Ascending aorta (tissue), 2 donors: ENCODE measurements around the gene GPR171. TPM values are rescaled to one million over a fixed set of nuclear protein-coding genes. Genes with fewer than 3 reads are reported as not detected.

Experiments
- DNase-seq, 2 donors: peaks; one replicate each; pipeline ENCODE4 v3.0.0-alpha.2; 2019; ENCODE audit warnings: low spot score in 2 of 2
- H3K27ac ChIP-seq, 2 donors: fragments of 200-600 bp; sonication (generic); one replicate each; pipeline ENCODE4 v1.5.1; 2016 to 2017; ENCODE audit warnings: mild to moderate bottlenecking in 1 of 2
- H3K27me3 ChIP-seq: fragments of 200-600 bp; sonication (generic); one replicate; pipeline ENCODE4 v1.5.1; 2017
- H3K36me3 ChIP-seq, 2 donors: fragments of 200-600 bp; sonication (generic); one replicate each; pipeline ENCODE4 v1.5.1; 2016
- H3K4me1 ChIP-seq, 2 donors: fragments of 200-600 bp; sonication (generic); one replicate each; pipeline ENCODE4 v1.5.1; 2016 to 2017; ENCODE audit warnings: mild to moderate bottlenecking in 1 of 2
- H3K4me3 ChIP-seq, 2 donors: fragments of 200-600 bp; sonication (generic); one replicate each; pipeline ENCODE4 v1.5.1; 2016 to 2017; ENCODE audit warnings: mild to moderate bottlenecking in 1 of 2
- H3K9me3 ChIP-seq, 2 donors: fragments of 200-600 bp; sonication (generic); one replicate each; pipeline ENCODE4 v1.5.1; 2016
- CTCF ChIP-seq, 3 experiments: fragments of 200-600 bp in 2 of 3; fragments of 450-650 bp in 1 of 3; sonication (generic) in 2 of 3; IDR thresholded peaks; one replicate each; pipeline ENCODE4 v1.5.1; 2016 to 2019; ENCODE audit warnings: antibody characterized with exemption in 3 of 3, mild to moderate bottlenecking in 1 of 3, moderate library complexity in 1 of 3
- intact Hi-C: fragments of 100-400 bp; cut with DNase I; formaldehyde crosslinking; loops from one replicate; pipeline ENCODE4 v1.15.1; 2023
- total RNA-seq: library from RNA; depleted of rRNA; stranded (reverse); fragments of >200 nt; gene quantifications from one replicate; pipeline ENCODE4 v1.1.0, GENCODE V29; 2016

The GPR171 gene
- total RNA-seq, 1 donor from 2014 or later = 3.2 TPM

GRCh38 chr3:151226825-151227224 is 23.8 kb upstream of the GPR171 start:
- TF ChIP-seq CTCF (IDR thresholded peaks at IDR 0.05) = no peak
- Histone ChIP-seq H3K4me1 (peaks cover 6 to 8% of the 10 kb centered on the region in 2 donors), H3K27ac (no peak overlapping the region), H3K9me3 (no peaks in the 10 kb centered on the region), H3K4me3 (no peak overlapping the region), H3K36me3 (no peaks in the 10 kb centered on the region), H3K27me3 (no peaks in the 10 kb centered on the region)
- intact Hi-C loops = loop anchor here (1.0 to 5.0 kb wide), 4 partner anchors 56 to 690 kb away; no protein-coding TSS in a partner anchor
- DNase-seq = no peak

GRCh38 chr3:151226088-151226563 is 23.1 kb upstream of the GPR171 start:
- Histone ChIP-seq H3K27ac (no peak overlapping the region), H3K27me3 (no peaks in the 10 kb centered on the region), H3K9me3 (no peaks in the 10 kb centered on the region), H3K4me3 (no peak overlapping the region), H3K36me3 (no peaks in the 10 kb centered on the region), H3K4me1 (peaks cover 6 to 8% of the 10 kb centered on the region in 2 donors)
- no peak for TF ChIP-seq CTCF (IDR thresholded peaks at IDR 0.05)
- intact Hi-C loops = loop anchor here (5.0 kb wide), 3 partner anchors 436 to 691 kb away; no protein-coding TSS in a partner anchor
- DNase-seq = no peak

GRCh38 chr3:151225040-151225975 is 22.3 kb upstream of the GPR171 start:
- H3K27me3 ChIP-seq = no peaks in the 10 kb centered on the region
- no peak for DNase-seq
- H3K9me3 ChIP-seq = no peaks in the 10 kb centered on the region
- intact Hi-C loops = loop anchor here (5.0 kb wide), 3 partner anchors 437 to 692 kb away; no protein-coding TSS in a partner anchor
- no peaks in the 10 kb centered on the region for H3K36me3 ChIP-seq
- no peak overlapping the region for H3K27ac ChIP-seq
- no peak overlapping the region for H3K4me3 ChIP-seq
- peaks cover 6 to 8% of the 10 kb centered on the region in 2 donors for H3K4me1 ChIP-seq
- no peak for TF ChIP-seq CTCF (IDR thresholded peaks at IDR 0.05)

- no peak for TF ChIP-seq CTCF (IDR thresholded peaks at IDR 0.05)
- Histone ChIP-seq H3K36me3 (no peaks in the 10 kb centered on the region), H3K9me3 (no peaks in the 10 kb centered on the region), H3K27me3 (no peaks in the 10 kb centered on the region), H3K4me1 (peaks cover 6 to 8% of the 10 kb centered on the region in 2 donors), H3K4me3 (no peak overlapping the region), H3K27ac (no peak overlapping the region)
- DNase-seq = no peak
- intact Hi-C loops = no loop called here
Measured at GRCh38 chr3:151224268-151224866, 21.4 kb upstream of the GPR171 start.

GRCh38 chr3:151219056-151219455 is 16.0 kb upstream of the GPR171 start:
- Histone ChIP-seq H3K27ac (no peak overlapping the region), H3K36me3 (no peaks in the 10 kb centered on the region), H3K4me1 (no peaks in the 10 kb centered on the region), H3K27me3 (no peaks in the 10 kb centered on the region), H3K9me3 (no peaks in the 10 kb centered on the region), H3K4me3 (no peak overlapping the region)
- intact Hi-C loops = no loop called here
- TF ChIP-seq CTCF (IDR thresholded peaks at IDR 0.05) = no peak
- no peak for DNase-seq
